Ishikawa (cell line): ENCODE measurements around the gene PHYHD1.

Experiments
- CEBPB ChIP-seq: IDR thresholded peaks from 2 replicates; pipeline ENCODE4 v1.6.1; 2012
- CREB1 ChIP-seq: IDR thresholded peaks from 2 replicates; pipeline ENCODE4 v1.6.1; 2012; ENCODE audit warnings: low read depth
- EGR1 ChIP-seq: IDR thresholded peaks from 2 replicates; pipeline ENCODE4 v1.6.1; 2012
- EP300 ChIP-seq: IDR thresholded peaks from 2 replicates; pipeline ENCODE4 v1.6.1; 2012; ENCODE audit warnings: borderline replicate concordance
- FOXM1 ChIP-seq: IDR thresholded peaks from 2 replicates; pipeline ENCODE4 v1.6.1; 2012; ENCODE audit warnings: low read depth, borderline replicate concordance
- MAX ChIP-seq: IDR thresholded peaks from 2 replicates; pipeline ENCODE4 v1.6.1; 2012
- NFIC ChIP-seq: IDR thresholded peaks from 2 replicates; pipeline ENCODE4 v1.6.1; 2012
- RAD21 ChIP-seq: IDR thresholded peaks from 2 replicates; pipeline ENCODE4 v1.6.1; 2012; ENCODE audit warnings: low read depth
- REST ChIP-seq: IDR thresholded peaks from 2 replicates; pipeline ENCODE4 v1.6.1; 2012; ENCODE audit warnings: low read depth, mild to moderate bottlenecking
- TAF1 ChIP-seq: IDR thresholded peaks from 2 replicates; pipeline ENCODE4 v1.6.1; 2012; ENCODE audit warnings: low read depth, mild to moderate bottlenecking
- TCF12 ChIP-seq: IDR thresholded peaks from 2 replicates; pipeline ENCODE4 v1.6.1; 2012; ENCODE audit warnings: low read depth
- TEAD4 ChIP-seq: IDR thresholded peaks from 2 replicates; pipeline ENCODE4 v1.6.1; 2012
- USF1 ChIP-seq: IDR thresholded peaks from 2 replicates; pipeline ENCODE4 v1.6.1; 2012
- YY1 ChIP-seq: IDR thresholded peaks from 2 replicates; pipeline ENCODE4 v1.6.1; 2012; ENCODE audit warnings: low read depth
- ZBTB7A ChIP-seq: IDR thresholded peaks from 2 replicates; pipeline ENCODE4 v1.6.1; 2012; ENCODE audit warnings: low read depth

Gene PHYHD1

GRCh38 chr9:128921881-128922763, 1.3 kb downstream of the PHYHD1 start:
- TF ChIP-seq EP300, result no peak
- no peak for TF ChIP-seq RAD21
- no peak for TF ChIP-seq YY1
- TF ChIP-seq MAX, result no peak
- TF ChIP-seq TCF12, result no peak
- TF ChIP-seq CREB1, result no peak
- TF ChIP-seq NFIC, result no peak
- no peak for TF ChIP-seq EGR1
- no peak for TF ChIP-seq FOXM1
- TF ChIP-seq ZBTB7A, result no peak; the same call in 1 of the 2 replicates
- no peak for TF ChIP-seq CEBPB
- TF ChIP-seq TAF1, result no peak
- TF ChIP-seq TEAD4, result no peak
- TF ChIP-seq REST, result no peak
- no peak for TF ChIP-seq USF1

- TF ChIP-seq TAF1 (no peak), REST (no peak), RAD21 (no peak), FOXM1 (no peak), NFIC (no peak), MAX (no peak), CEBPB (peak; percentile 92)
These were observed 2.7 kb downstream of the PHYHD1 start for GRCh38 chr9:128923493-128923883.

- TF ChIP-seq RAD21 (peak; percentile 98), EP300 (no peak), CREB1 (no peak), ZBTB7A (peak; percentile 66; the same call in 1 of the 2 replicates), TCF12 (0 out of 2 replicates have a peak, but pooled peaks have one; percentile 16), NFIC (peak; percentile 33; the same call in 1 of the 2 replicates), MAX (0 out of 2 replicates have a peak, but pooled peaks have one; percentile 15), USF1 (no peak), TEAD4 (no peak), YY1 (no peak), EGR1 (no peak)
These were observed 7.1 kb downstream of the PHYHD1 start for GRCh38 chr9:128927731-128928411.

GRCh38 chr9:128928624-128929023, 7.8 kb downstream of the PHYHD1 start:
- TF ChIP-seq MAX (no peak), TCF12 (no peak), YY1 (no peak), CREB1 (no peak), USF1 (no peak), ZBTB7A (no peak), TAF1 (no peak), EGR1 (no peak), NFIC (no peak), EP300 (no peak), FOXM1 (no peak), REST (no peak), CEBPB (no peak), TEAD4 (no peak), RAD21 (no peak)
